HG02938 (cell line): Measurements from ENCODE around the gene GATA3.

Experiments
- ATAC-seq: cut with Tn5 transposase; IDR thresholded peaks from one replicate; pipeline ENCODE4 v1.9.1; 2021; ENCODE audit warnings: mild to moderate bottlenecking, moderate library complexity; ENCODE audit not compliant: unreplicated experiment

The GATA3 gene

DNA sequence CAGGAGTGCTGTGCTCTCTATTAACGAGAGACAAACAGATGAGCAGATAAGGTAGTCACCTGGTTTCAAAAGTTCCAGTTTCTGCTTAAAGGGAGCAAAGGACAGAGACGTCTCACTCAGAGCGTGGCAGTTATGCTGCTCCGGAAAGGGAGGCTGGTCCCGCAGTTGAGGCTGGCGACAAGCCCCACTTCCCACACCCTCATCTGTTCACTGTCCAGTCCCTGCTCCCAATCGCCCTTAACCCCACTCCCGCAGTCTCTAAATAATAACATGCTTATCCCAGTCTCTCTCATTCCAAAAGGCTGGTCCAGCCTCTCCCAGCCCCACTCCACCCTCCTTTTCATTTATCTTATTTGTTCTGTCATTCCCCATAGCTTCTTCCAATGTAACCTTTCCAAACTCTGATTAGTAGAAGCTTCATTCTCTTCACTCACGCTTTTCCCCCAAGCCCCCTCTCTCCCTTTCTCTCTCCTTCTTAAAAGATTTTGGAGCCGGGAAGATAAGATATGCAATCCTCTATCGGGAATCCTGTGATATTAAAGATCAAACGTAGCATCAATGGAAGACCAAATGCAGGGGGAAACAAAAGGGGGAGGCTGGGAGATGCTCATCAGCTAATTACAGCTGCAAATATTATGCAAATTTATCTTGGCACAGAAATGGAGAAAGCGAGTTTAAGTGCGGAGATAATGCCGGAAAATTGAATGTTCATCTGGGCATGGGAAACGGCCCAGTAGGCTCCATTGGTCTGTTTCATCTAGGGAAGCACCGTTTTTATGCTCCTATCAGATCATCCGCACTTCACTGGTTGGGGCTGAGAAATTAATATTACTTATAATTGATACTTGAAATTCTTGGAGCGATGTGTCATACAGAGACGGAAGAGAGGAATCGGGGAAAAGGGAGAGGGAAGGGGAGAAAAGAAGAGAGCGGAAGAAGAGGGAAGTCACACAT is 16.3 kb upstream of the GATA3 start:
- ATAC-seq, result no peak

- ATAC-seq, result no peak
These were observed 15.1 kb upstream of the GATA3 start for GRCh38 chr10:8039321-8039881.

DNA sequence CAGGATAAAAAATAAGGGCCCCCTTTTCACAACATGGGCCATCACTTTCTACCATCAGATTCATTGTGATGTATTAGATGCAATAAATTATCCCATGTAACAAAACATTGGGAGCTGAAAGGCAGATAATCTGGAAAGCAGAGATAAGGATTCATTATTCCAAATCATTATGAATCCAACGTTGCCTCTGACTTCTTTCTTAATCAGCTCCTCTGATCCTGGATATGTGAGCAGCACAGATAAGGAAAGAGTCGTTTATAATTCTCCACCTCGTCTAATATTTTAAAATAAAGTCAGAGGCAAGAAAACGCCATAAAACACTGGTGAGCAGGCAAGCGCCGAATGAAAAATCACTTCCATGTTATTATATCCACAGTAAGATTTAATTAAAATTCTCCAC is 13.8 kb upstream of the GATA3 start:
- no peak for ATAC-seq

GRCh38 chr10:8041284-8041991 is 13.1 kb upstream of the GATA3 start:
- no peak for ATAC-seq

DNA sequence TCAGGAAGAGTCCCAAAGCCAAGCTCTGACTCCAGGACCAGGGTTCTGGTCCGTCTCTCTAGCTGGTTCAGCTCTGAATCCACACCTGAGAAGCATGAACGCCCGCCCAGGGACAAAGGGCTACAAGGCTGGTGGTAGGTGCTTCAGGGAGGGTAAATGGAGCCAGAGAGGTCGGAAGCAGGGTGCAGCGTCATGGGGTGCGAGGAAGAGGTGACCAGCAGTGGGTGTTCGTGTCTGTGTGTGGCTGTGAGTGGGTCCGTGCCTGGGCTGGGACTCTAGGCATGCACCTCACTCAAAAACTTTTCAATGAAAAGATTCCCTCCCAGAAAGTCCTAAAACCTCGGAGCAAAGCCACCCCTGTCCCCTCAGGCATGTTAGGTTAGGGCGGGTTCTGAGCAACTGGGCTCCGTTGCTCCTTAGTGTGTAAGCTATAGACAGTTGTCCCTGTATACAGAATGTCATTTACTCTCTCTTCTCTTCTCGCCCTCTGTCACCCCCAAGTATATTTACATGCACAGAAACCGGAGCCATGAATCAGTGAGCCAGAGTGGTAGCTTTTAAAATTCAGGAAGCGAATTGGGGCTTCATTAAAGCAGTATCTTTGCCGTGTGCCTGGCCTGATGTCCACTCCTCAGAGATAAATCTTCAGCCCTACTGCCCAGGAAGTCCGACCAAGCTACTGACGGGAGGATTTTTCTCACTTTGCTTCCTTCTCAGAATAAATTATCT is 12.3 kb upstream of the GATA3 start:
- ATAC-seq, result no peak

GRCh38 chr10:8042721-8043568 is 11.5 kb upstream of the GATA3 start:
- ATAC-seq, result no peak

- no peak for ATAC-seq
These were observed 10.8 kb upstream of the GATA3 start for GRCh38 chr10:8043569-8044306.

DNA sequence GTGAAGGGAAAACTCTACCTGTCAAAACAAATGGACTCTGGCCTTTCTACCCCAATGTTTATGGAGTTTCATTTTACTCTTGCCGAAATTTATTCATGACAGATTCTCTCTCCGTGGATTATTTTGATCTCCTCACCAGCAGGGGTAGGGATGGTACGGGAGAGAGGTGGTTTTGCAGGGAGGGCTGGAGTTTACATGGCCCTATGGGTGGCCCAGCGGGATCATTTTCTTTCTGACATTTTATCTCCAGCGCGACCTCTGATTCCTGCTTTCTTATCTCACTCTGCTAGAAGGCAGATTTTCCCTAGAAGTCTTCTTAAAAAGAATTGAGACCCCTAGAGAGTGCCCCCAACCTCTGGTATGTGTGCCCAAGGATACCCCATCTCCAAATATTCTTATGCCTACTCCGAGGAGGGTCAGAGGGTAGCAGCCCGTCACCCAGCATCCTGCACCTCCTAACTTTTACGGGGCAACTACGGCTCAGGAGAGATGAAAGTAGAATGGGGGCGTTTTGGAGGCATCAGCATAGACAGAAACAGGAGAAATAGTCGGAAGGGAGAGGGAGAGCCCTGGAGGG is 10.1 kb upstream of the GATA3 start:
- ATAC-seq, result no peak

GRCh38 chr10:8044908-8045725 is 9.4 kb upstream of the GATA3 start:
- no peak for ATAC-seq

DNA sequence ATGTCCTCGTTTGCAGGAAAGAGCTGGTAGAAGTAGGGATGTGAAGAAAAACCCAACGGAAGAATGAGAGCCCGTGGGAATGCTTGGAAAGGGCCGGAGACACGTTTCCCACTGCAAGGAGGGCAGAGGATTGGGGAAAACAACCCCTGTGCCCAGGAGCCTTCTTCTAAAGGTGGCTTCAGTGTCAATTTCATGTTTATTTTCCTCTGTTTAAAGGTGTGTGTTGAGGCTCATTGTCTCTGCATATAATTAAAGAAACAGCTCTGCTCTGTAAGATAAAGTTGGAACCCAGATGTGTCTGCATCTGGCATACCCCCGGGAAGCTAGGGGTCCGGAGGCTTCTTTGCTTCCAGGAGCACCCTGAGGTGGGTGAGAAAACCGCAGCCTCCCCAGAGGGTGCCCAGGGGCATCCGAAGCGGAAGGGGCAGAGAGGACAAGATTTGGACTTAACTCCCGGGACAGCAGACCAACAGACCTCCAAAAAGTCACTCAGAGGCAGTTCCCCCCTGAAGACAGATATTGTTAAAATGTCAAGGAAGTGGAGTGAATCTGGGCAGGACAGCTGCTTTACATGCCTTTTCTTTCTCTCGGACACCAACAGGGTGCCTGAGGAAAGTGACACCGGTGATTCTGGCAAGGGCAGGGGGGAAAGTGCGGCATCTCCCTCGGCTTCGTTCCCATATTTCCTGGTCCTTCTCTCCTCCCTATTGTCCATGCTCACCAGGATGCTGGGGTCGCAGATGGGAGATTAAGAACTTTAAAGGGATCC is 8.6 kb upstream of the GATA3 start:
- no peak for ATAC-seq

DNA sequence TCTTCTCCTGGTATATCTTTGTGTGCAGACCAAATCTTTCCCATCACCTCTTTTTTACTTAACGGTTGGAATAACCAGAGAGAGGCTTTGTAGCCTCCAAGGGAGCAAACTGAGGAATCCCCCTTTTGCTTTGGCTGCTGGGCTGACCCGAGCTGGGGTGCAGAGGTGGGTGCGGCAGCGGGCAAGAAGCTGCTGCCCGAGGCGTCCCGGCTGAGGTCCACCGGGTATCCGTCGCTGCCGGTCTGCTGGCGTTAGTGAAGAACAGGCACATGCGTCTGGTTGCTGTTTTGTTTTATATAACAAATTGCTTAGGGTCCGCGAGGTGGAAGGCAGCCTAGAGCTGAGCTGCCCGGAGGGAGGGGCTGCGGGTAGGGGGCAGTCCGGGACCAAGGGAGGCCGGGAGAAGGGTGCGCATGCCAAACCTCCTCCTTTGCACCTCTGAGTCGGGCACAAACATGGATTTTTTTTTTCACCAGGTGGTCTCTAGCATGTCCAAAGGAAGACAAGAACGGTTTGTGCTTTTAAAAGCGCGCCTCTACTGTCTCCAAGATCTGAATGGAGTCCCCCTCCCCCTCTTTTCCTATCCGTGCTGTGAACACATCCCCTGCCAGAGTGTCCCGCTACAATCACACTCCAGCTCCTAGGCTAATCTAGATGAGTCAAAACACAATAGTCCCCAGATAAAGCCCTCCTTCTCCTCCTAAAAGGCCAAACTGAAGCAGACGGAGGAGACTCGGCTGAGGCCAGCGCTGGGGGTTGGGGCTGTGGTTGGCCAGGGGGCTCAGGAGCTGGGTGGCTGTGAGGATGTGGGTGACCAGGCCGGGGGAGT is 6.8 kb upstream of the GATA3 start:
- no peak for ATAC-seq

DNA sequence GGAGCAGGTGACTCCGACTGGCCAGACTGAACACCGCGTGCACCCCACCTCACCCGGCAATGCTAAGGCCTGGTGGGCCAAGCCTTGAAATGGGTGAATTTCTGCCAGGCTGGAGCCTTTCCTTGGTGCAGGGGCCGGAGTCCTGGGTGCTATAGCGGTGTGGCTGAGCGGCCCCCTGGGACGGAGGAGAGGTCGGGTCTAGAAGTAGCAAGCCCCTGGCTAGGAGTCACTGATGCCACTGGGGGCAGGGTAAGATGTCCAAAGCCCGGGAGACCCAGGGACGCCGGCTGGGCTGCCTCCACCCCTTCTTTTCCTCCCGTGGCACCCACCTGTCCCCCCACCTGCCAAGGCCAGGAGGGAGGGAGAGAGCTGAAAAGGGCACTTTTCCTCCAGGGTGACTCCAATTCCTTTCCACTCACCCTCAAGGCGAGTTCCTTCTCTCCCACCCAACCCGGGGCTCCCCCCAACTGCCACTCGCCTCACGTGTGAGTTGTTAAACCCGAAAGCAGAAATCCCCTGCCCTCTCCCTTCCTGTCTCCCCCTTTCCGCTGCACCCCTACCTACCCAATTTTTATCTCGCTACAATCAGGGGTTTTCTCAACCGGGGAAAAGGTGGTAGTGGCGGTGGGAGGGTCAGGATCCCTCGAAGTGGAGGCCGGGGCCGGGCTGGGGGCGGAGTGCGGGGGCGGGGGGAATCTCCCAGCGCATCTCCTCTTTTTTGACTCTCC is 6.0 kb upstream of the GATA3 start:
- no peak for ATAC-seq

DNA sequence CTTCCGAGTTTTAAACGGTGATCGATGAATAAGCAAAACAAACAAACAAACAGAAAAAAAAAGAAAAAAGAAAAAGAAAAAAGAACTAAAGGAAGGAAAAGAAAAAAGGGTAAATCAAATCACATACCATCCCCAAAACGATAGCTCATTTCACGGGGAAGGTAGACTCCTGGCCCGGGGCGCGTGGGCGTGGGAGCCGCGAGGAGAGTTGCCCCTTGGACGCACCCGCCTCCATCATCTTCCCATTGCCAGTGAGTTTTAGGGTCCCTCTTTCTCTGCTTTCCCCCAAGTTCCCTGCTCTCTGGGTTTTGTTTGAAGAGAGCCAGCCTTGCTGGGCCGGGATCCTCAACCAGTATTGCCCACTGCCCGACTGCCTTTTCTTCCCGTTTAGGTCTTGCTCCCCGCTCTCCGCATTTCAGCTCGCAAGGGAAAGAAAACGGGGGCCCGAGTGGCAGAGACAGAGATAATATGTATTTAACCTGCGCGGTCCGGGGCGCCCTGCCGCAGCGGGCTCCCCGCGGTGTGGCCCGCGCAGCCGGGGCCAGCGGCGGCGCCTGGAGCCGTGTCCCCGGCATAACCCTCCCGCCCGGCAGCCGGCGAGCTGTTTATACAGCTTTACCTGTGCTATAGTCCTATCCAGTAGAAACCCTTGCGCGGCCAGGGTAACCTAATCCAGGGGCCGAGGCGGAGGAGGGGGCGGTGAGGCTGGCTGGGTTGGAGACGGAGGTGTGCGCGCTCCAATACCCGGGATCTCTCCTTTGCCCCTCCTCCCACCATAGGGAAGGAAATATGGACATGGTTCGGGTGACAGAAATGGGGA is 5.2 kb upstream of the GATA3 start:
- ATAC-seq, result no peak

GRCh38 chr10:8049865-8050555 is 4.5 kb upstream of the GATA3 start:
- no peak for ATAC-seq
